SIG-M5 treated with dmso at 0.1 percent for 504 hours (cell line): Measurements from ENCODE around the gene SH3RF2.
A peak's percentile ranks its signal among the peaks of the same experiment; 100 is the strongest.
"Not testable (repeated sequence)": the region's sequence is repeated elsewhere in the genome, so short reads cannot be mapped to it uniquely, and the experiment has no call there.

Source experiments
- DNase-seq: peaks from one replicate; lab custom pipeline; 2025; ENCODE audit not compliant: unreplicated experiment; lab: John Stamatoyannopoulos, UW

Gene SH3RF2

GRCh38 chr5:146076028-146076427 lies 139.7 kb downstream of the SH3RF2 start:
- DNase-seq: peak; percentile 90

GRCh38 chr5:146076455-146076854 lies 140.1 kb downstream of the SH3RF2 start:
- peak; percentile 28 for DNase-seq

- DNase-seq: no peak
These were observed 142.2 kb downstream of the SH3RF2 start for GRCh38 chr5:146078566-146078965.

- peak; percentile 95 for DNase-seq
These were observed 143.5 kb downstream of the SH3RF2 start for GRCh38 chr5:146079695-146080373.

GRCh38 chr5:146081556-146081955 lies 145.2 kb downstream of the SH3RF2 start:
- no peak for DNase-seq

- DNase-seq: no peak
These were observed 146.4 kb downstream of the SH3RF2 start for GRCh38 chr5:146082798-146083197.

- DNase-seq: no peak
These were observed 148.0 kb downstream of the SH3RF2 start for GRCh38 chr5:146084376-146084775.

- DNase-seq: no peak
These were observed 151.7 kb downstream of the SH3RF2 start for GRCh38 chr5:146088098-146088497.

GRCh38 chr5:146089287-146089686 lies 152.9 kb downstream of the SH3RF2 start:
- DNase-seq: no peak

- no peak for DNase-seq
These were observed 155.5 kb downstream of the SH3RF2 start for GRCh38 chr5:146091881-146092280.

GRCh38 chr5:146098047-146098446 lies 161.7 kb downstream of the SH3RF2 start:
- no peak for DNase-seq

- no peak for DNase-seq
These were observed 165.3 kb downstream of the SH3RF2 start for GRCh38 chr5:146101646-146102045.

- DNase-seq: peak; percentile 48
These were observed 167.2 kb downstream of the SH3RF2 start for GRCh38 chr5:146103594-146103993.

- DNase-seq: no peak
These were observed 169.1 kb downstream of the SH3RF2 start, which contains the start of gene PLAC8L1 for GRCh38 chr5:146105477-146105876. TSS of gene PLAC8L1 (minus strand) at chr5:146105577. CDS start at chr5:146104311, 1,266 bp downstream.

GRCh38 chr5:146107901-146108300 lies 171.5 kb downstream of the SH3RF2 start:
- no peak for DNase-seq

- not testable (repeated sequence) for DNase-seq
These were observed 172.5 kb downstream of the SH3RF2 start for GRCh38 chr5:146108870-146109269.

GRCh38 chr5:146109379-146109778 lies 173.0 kb downstream of the SH3RF2 start:
- DNase-seq: no peak

- no peak for DNase-seq
These were observed 175.0 kb downstream of the SH3RF2 start for GRCh38 chr5:146111409-146111808.

- no peak for DNase-seq
These were observed 176.1 kb downstream of the SH3RF2 start for GRCh38 chr5:146112476-146112875.
